ENCODE measurements around the gene TRIM66.

DNA sequence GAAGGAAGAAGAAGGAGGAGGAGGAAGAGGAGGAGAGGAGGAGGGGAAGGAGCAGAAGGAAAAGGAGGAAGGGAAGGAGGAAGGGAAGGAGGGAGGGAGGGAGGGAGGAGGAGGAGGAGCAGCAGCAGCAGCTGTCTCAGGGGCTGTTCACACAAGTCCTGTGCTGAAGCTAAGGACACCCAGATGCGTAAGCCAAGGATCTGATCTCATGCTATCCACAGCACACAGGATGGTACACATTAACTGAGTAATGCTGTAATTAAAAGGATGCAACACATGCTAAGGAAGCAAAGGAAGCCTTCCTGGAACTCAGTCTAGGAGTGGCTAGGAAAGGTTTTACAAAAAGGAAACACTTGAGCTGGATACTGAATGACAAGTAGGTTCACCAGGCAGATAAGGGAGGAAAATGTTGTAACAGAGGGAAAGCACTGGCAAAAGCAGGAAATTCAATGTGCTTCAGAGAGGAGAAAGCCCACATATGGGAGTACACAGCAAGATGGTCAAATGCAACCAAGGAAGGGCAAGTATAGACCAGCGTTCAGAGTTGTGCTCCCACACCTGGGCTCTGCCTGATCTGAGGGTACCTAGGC is 32.0 kb downstream of the TRIM66 start:
- TF ChIP-seq POLR2A (IDR thresholded peaks at IDR 0.05): no peak
- TF ChIP-seq, protein P1, sequence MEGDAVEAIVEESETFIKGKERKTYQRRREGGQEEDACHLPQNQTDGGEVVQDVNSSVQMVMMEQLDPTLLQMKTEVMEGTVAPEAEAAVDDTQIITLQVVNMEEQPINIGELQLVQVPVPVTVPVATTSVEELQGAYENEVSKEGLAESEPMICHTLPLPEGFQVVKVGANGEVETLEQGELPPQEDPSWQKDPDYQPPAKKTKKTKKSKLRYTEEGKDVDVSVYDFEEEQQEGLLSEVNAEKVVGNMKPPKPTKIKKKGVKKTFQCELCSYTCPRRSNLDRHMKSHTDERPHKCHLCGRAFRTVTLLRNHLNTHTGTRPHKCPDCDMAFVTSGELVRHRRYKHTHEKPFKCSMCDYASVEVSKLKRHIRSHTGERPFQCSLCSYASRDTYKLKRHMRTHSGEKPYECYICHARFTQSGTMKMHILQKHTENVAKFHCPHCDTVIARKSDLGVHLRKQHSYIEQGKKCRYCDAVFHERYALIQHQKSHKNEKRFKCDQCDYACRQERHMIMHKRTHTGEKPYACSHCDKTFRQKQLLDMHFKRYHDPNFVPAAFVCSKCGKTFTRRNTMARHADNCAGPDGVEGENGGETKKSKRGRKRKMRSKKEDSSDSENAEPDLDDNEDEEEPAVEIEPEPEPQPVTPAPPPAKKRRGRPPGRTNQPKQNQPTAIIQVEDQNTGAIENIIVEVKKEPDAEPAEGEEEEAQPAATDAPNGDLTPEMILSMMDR (IDR thresholded peaks at IDR 0.05): no peak

Measured in Peyer's patch (tissue), 4 donors.